22Rv1 (cell line): Measurements from ENCODE around the gene PPM1H.

Experiments used
- H3K27ac ChIP-seq: fragments of 450-650 bp; 2 replicates; pipeline ENCODE4 v1.5.1; 2017
- ZFX ChIP-seq: fragments of 450-650 bp; IDR thresholded peaks from 2 replicates; pipeline ENCODE4 v1.6.1; 2017; ENCODE audit warnings: antibody characterized with exemption, borderline replicate concordance
- TF ChIP-seq, protein P1 (sequence below): fragments of 450-650 bp; IDR thresholded peaks from 2 replicates; pipeline ENCODE4 v1.5.1; 2017; ENCODE audit warnings: mild to moderate bottlenecking

Gene PPM1H

DNA sequence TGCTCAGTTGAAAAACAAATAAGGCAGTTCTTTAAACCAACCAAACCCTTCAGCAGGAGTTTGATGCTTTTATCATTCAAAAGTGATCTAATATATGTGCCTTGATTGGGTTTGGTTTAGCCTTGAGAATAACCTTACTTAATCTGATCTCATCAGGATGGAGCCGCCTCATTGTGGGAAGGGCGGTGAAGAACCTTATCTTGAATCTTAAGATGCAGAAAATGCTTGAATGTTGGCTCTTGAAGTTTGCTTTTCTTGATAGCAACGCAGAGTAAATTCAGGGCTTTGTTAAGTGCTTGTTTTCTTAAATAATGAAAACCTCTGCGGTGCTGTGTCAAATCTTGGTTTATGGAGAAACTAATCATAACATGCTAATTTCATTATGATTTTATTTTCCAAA lies 330.1 kb downstream of the PPM1H start:
- no peak overlapping the region for H3K27ac ChIP-seq
- TF ChIP-seq ZFX, result no peak
- TF ChIP-seq, protein P1, sequence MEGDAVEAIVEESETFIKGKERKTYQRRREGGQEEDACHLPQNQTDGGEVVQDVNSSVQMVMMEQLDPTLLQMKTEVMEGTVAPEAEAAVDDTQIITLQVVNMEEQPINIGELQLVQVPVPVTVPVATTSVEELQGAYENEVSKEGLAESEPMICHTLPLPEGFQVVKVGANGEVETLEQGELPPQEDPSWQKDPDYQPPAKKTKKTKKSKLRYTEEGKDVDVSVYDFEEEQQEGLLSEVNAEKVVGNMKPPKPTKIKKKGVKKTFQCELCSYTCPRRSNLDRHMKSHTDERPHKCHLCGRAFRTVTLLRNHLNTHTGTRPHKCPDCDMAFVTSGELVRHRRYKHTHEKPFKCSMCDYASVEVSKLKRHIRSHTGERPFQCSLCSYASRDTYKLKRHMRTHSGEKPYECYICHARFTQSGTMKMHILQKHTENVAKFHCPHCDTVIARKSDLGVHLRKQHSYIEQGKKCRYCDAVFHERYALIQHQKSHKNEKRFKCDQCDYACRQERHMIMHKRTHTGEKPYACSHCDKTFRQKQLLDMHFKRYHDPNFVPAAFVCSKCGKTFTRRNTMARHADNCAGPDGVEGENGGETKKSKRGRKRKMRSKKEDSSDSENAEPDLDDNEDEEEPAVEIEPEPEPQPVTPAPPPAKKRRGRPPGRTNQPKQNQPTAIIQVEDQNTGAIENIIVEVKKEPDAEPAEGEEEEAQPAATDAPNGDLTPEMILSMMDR, result no peak

DNA sequence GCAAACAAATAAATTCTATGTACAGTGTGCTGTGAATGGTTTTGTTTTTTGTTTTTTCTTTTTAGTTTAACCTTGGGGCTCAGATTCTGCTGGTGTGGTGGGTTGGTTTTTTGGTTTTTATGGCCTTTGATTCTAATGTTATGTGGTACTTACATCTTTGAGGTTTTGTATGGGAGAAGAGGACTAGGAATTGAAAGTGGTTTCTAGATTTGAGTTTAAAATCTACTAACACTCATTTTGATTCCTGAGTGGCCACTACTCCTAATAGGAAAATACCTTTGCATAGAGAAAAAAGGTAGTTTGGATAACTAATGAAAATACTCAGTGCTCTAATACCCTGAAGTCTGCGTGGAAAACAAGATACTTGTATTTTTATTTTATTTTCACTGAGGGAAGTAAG lies 330.6 kb downstream of the PPM1H start:
- TF ChIP-seq, protein P1, result no peak
- no peak for TF ChIP-seq ZFX
- no peak overlapping the region for H3K27ac ChIP-seq

DNA sequence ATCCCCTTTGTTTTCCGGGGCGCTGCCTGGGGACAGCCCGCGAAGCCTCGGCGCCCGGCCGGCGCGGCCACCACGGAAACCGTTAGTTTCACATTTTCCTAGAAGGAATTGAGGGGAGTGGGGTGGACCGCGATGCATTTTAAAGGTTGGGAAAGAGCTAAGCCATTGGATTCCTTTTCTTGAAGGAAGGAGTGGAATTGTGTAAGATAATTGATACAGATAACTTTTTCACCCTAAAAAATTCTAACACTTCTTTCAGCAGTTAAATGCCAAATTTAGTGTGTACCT lies 331.2 kb downstream of the PPM1H start:
- peak overlapping the region; percentile 99 for H3K27ac ChIP-seq
- TF ChIP-seq ZFX, result no peak
- TF ChIP-seq, protein P1, result no peak

DNA sequence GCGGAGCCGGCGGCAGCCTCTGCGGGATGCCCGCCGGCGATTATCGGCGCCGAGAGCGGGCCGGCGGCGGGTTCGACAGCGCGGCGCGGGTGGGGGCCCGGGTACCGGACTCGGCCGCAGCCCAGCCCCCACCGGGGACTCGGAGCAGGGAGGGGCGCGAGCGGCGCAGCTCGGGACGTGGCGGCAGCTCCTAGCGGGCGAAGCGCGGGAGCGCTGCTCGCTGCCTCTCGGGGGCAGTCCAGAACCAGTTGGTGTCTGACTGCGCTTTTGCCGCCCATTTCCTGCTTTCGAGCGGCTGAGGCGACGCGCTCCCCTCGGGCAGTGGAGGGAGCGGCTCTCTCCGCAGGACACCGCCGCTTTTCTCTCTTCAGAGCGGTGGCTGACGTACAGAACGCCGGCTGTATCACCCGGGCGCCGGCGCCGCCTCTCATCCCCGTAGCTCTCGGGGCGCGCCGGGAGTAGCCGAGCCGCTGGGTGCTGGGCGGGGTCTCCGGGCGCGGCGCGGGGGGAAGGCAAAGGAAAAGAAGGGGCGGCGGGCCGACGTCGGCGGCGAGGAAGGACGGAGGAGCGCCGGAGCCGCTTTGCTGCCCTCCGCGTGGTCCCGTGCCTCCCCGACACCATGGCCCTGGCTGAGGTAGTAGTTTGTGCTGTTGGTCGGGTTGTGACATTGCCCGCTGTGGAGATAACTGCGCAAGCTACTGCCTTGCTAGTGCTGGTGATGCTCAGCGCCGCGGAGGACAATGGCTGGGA lies 331.7 kb downstream of the PPM1H start:
- TF ChIP-seq ZFX, result no peak
- TF ChIP-seq, protein P1, result peak; percentile 73
- peak overlapping the region; percentile 99 for H3K27ac ChIP-seq

DNA sequence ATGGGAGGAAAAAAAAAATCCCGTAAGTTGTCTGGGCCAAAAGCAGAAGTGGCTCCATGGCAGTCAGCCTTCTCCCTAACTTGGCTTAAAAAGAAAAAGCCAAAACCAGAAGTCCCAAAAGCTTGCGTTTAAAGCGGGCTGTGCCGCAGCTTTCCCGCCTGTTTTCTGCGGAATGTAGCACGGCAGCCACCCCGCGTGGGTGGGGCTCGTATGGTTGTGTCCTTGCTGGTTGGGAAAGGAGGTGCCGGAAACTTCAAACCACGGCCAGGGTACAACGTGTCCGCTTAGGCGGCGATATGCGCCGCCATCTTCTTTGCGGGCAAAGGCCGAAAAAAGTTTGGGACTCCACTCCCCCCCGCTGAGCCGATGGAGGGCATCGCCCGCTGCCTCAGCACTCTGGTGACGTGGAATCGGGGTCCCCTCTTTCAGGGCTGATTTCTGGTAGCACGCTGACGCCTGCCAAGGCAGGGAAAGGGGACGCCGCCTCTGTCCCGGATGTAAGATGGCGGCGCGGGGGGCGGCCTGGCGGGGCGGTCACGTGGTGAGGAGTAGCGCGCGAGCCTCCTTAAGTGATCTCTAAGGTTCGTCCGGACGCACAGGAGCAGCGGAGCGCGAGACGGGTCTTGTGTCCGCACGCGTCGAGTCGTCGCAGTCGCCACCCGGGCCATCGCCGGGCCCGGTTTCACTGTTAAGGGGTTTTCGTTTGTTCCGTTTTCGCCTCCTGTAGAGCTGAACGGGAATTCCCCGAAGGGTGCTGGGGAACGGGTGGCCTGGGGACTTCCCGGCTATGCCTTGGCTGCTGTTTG lies 332.5 kb downstream of the PPM1H start:
- no peak for TF ChIP-seq ZFX
- TF ChIP-seq, protein P1, result no peak
- peak overlapping the region; percentile 99 for H3K27ac ChIP-seq

DNA sequence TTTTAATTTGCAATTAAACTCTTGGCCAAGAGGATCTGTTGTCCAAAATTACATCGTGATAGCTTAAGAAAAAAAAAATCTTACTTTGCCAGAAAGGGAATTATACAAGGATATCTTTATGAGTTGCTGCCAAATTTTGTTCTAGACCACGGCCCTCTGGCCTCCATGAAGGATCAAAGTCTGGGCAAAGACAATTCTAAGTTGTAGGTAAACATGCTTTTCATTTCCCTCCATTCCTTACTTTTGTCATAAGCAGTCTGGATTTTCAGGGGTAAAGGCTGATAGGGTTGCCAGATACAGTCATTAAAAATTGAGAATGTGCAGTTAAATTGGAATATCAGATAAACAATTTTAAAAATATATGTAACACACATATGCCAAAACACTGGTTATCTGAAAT lies 333.2 kb downstream of the PPM1H start:
- no peak for TF ChIP-seq ZFX
- TF ChIP-seq, protein P1, result no peak
- peak overlapping the region; percentile 99 for H3K27ac ChIP-seq

DNA sequence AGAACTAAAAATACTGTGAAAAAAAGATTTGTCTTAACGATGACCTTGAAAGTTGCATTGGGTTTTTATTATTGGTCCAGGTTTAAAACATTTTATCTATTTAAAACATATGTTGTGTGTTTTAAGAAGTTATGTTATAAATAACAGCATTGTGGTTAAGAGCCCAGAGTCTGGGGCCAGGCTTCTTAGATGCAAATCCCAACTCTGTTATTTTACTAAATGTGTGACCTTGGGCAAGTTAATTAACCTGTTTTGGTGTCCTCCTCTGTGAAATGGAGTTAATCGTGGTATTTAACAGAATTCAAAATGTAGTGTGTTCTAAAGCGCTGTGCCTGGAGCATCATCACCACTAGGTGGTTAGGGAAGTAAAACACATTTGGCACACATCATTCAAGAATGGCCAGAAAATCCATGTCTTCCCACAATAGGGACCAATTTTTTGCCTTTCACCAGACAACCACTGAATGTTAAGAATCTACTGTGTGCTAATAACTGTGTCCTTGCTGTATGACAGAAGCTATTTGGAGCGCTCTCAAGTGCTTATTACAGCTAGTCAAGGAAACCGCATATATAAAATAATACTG lies 335.0 kb downstream of the PPM1H start:
- no peak overlapping the region for H3K27ac ChIP-seq
- no peak for TF ChIP-seq ZFX
- TF ChIP-seq, protein P1, result peak; percentile 24; the same call in 1 of the 2 replicates
